NCI-H2081 (cell line): ENCODE results near the gene IPMK.
"Not testable (repeated sequence)": the region's sequence is repeated elsewhere in the genome, so short reads cannot be mapped to it uniquely, and the experiment has no call there.

Experiments used
- DNase-seq, 2 experiments: peaks; one replicate each; lab custom pipeline; 2025; lab: John Stamatoyannopoulos, UW

IPMK gene

GRCh38 chr10:58266826-58267712, 625 bp downstream of the IPMK start:
- peak; percentile 17 to 20 for DNase-seq

GRCh38 chr10:58266003-58266825, 1.5 kb downstream of the IPMK start:
- peak in 1 of 2 experiments; percentile 7 for DNase-seq

- no peak for DNase-seq
Measured at GRCh38 chr10:58265249-58265648, 2.4 kb downstream of the IPMK start.

GRCh38 chr10:58264780-58265179, 2.9 kb downstream of the IPMK start:
- peak; percentile 19 for DNase-seq

GRCh38 chr10:58262766-58263165, 4.9 kb downstream of the IPMK start:
- no peak for DNase-seq

GRCh38 chr10:58260334-58260733, 7.4 kb downstream of the IPMK start:
- no peak for DNase-seq

- DNase-seq: no peak
Measured at GRCh38 chr10:58258977-58259692, 8.6 kb downstream of the IPMK start.

- DNase-seq: not testable (repeated sequence)
Measured at GRCh38 chr10:58256013-58256780, 11.5 kb downstream of the IPMK start.

- no peak for DNase-seq
Measured at GRCh38 chr10:58254644-58255043, 13.1 kb downstream of the IPMK start.

- DNase-seq: no peak
Measured at GRCh38 chr10:58253184-58253583, 14.5 kb downstream of the IPMK start.

- DNase-seq: not testable (repeated sequence)
Measured at GRCh38 chr10:58244666-58245065, 23.0 kb downstream of the IPMK start.

- not testable (repeated sequence) for DNase-seq
Measured at GRCh38 chr10:58244242-58244641, 23.5 kb downstream of the IPMK start.

- DNase-seq: not testable (repeated sequence)
Measured at GRCh38 chr10:58243801-58244200, 23.9 kb downstream of the IPMK start.

GRCh38 chr10:58243269-58243668, 24.4 kb downstream of the IPMK start:
- no peak for DNase-seq

GRCh38 chr10:58241346-58241745, 26.3 kb downstream of the IPMK start:
- no peak for DNase-seq

- no peak for DNase-seq
Measured at GRCh38 chr10:58240531-58240930, 27.2 kb downstream of the IPMK start.

GRCh38 chr10:58239561-58240169, 28.0 kb downstream of the IPMK start:
- DNase-seq: no peak

GRCh38 chr10:58237014-58237834, 30.5 kb downstream of the IPMK start:
- no peak for DNase-seq

- DNase-seq: not testable (repeated sequence)
Measured at GRCh38 chr10:58229856-58230255, 37.8 kb downstream of the IPMK start.

GRCh38 chr10:58225654-58226053, 42.0 kb downstream of the IPMK start:
- DNase-seq: no peak
